Gastroesophageal sphincter (tissue), 3 donors: ENCODE results near the gene TMOD3.

Experiments
- EP300 ChIP-seq: sonication (generic); formaldehyde crosslinking; IDR thresholded peaks from one replicate; pipeline ENCODE4 v1.6.1; 2017; ENCODE audit warnings: antibody characterized with exemption, mild to moderate bottlenecking
- POLR2A ChIP-seq, 2 donors: fragments of 450-650 bp; IDR thresholded peaks; one replicate each; pipeline ENCODE4 v1.6.1; 2017; ENCODE audit warnings: antibody characterized with exemption in 2 of 2, mild to moderate bottlenecking in 2 of 2, moderate library complexity in 1 of 2
- POLR2AphosphoS5 ChIP-seq: sonication (generic); formaldehyde crosslinking; IDR thresholded peaks from one replicate; pipeline ENCODE4 v1.6.1; 2017; ENCODE audit warnings: antibody characterized with exemption
- TF ChIP-seq, protein P1 (sequence below), 4 experiments: fragments of 200-600 bp in 2 of 4; fragments of 450-650 bp in 2 of 4; sonication (generic) in 1 of 4; IDR thresholded peaks; one replicate each; pipeline ENCODE4 v1.5.1; 2017 to 2019; ENCODE audit warnings: antibody characterized with exemption in 4 of 4, mild to moderate bottlenecking in 2 of 4, moderate library complexity in 2 of 4

GRCh38 chr15:51865317-51865716, 35.9 kb downstream of the TMOD3 start:
- TF ChIP-seq, protein P1, sequence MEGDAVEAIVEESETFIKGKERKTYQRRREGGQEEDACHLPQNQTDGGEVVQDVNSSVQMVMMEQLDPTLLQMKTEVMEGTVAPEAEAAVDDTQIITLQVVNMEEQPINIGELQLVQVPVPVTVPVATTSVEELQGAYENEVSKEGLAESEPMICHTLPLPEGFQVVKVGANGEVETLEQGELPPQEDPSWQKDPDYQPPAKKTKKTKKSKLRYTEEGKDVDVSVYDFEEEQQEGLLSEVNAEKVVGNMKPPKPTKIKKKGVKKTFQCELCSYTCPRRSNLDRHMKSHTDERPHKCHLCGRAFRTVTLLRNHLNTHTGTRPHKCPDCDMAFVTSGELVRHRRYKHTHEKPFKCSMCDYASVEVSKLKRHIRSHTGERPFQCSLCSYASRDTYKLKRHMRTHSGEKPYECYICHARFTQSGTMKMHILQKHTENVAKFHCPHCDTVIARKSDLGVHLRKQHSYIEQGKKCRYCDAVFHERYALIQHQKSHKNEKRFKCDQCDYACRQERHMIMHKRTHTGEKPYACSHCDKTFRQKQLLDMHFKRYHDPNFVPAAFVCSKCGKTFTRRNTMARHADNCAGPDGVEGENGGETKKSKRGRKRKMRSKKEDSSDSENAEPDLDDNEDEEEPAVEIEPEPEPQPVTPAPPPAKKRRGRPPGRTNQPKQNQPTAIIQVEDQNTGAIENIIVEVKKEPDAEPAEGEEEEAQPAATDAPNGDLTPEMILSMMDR (IDR thresholded peaks at IDR 0.05) = no peak
- TF ChIP-seq POLR2A (IDR thresholded peaks at IDR 0.05) (no peak), EP300 (no peak), POLR2AphosphoS5 (no peak)
